Ascending aorta (tissue), 2 donors: Measurements from ENCODE around the gene NEK7. TPM values are rescaled to one million over a fixed set of nuclear protein-coding genes. Genes with fewer than 3 reads are reported as not detected.
A peak's percentile ranks its signal among the peaks of the same experiment; 100 is the strongest.

ENCODE experiments used
- DNase-seq, 2 donors: peaks; one replicate each; pipeline ENCODE4 v3.0.0-alpha.2; 2019; ENCODE audit warnings: low spot score in 2 of 2
- H3K27ac ChIP-seq, 2 donors: fragments of 200-600 bp; sonication (generic); one replicate each; pipeline ENCODE4 v1.5.1; 2016 to 2017; ENCODE audit warnings: mild to moderate bottlenecking in 1 of 2
- H3K27me3 ChIP-seq: fragments of 200-600 bp; sonication (generic); one replicate; pipeline ENCODE4 v1.5.1; 2017
- H3K36me3 ChIP-seq, 2 donors: fragments of 200-600 bp; sonication (generic); one replicate each; pipeline ENCODE4 v1.5.1; 2016
- H3K4me1 ChIP-seq, 2 donors: fragments of 200-600 bp; sonication (generic); one replicate each; pipeline ENCODE4 v1.5.1; 2016 to 2017; ENCODE audit warnings: mild to moderate bottlenecking in 1 of 2
- H3K4me3 ChIP-seq, 2 donors: fragments of 200-600 bp; sonication (generic); one replicate each; pipeline ENCODE4 v1.5.1; 2016 to 2017; ENCODE audit warnings: mild to moderate bottlenecking in 1 of 2
- H3K9me3 ChIP-seq, 2 donors: fragments of 200-600 bp; sonication (generic); one replicate each; pipeline ENCODE4 v1.5.1; 2016
- CTCF ChIP-seq, 3 experiments: fragments of 200-600 bp in 2 of 3; fragments of 450-650 bp in 1 of 3; sonication (generic) in 2 of 3; IDR thresholded peaks; one replicate each; pipeline ENCODE4 v1.5.1; 2016 to 2019; ENCODE audit warnings: antibody characterized with exemption in 3 of 3, mild to moderate bottlenecking in 1 of 3, moderate library complexity in 1 of 3
- intact Hi-C: fragments of 100-400 bp; cut with DNase I; formaldehyde crosslinking; loops from one replicate; pipeline ENCODE4 v1.15.1; 2023
- total RNA-seq: library from RNA; depleted of rRNA; stranded (reverse); fragments of >200 nt; gene quantifications from one replicate; pipeline ENCODE4 v1.1.0, GENCODE V29; 2016

Gene NEK7
- total RNA-seq, result 43.6 TPM

- H3K4me1 ChIP-seq, result peaks cover 17 to 34% of the 10 kb centered on the region in 2 donors
These were observed at the start of gene NEK7 for GRCh38 chr1:198156745-198157240. Gene NEK7 (plus strand): TSS chr1:198156998. CDS start chr1:198232581, 75,583 bp downstream.

GRCh38 chr1:198107091-198107501 is 49.7 kb upstream of the NEK7 start:
- H3K36me3 ChIP-seq, result no peaks in the 10 kb centered on the region
- H3K27me3 ChIP-seq, result no peaks in the 10 kb centered on the region
- H3K4me3 ChIP-seq, result no peak overlapping the region
- H3K27ac ChIP-seq, result no peak overlapping the region
- intact Hi-C loops, result no loop called here
- DNase-seq, result no peak
- H3K9me3 ChIP-seq, result no peaks in the 10 kb centered on the region
- no peaks in the 10 kb centered on the region for H3K4me1 ChIP-seq
- no peak for TF ChIP-seq CTCF (IDR thresholded peaks at IDR 0.05)

More at GRCh38 chr1:198156745-198157240, at the start of gene NEK7:
- Histone ChIP-seq H3K4me3 (peak within 1 kb of the TSS; percentile 79 to 90), H3K27ac (peak within 1 kb of the TSS; percentile 96 to 99), H3K36me3 (no peaks in the 10 kb centered on the region), H3K27me3 (no peaks in the 10 kb centered on the region), H3K9me3 (no peaks in the 10 kb centered on the region)
- intact Hi-C loops, result loop anchor here (2.0 to 10.0 kb wide), 5 partner anchors 38 to 382 kb away; partner anchors contain the start of genes C1orf53 and DENND1B
- peak; percentile 59 to 92 for DNase-seq
- peak in 1 of 3 experiments; percentile 23 for TF ChIP-seq CTCF (IDR thresholded peaks at IDR 0.05)

- H3K9me3 ChIP-seq, result no peaks in the 10 kb centered on the region
- DNase-seq, result no peak
- H3K36me3 ChIP-seq, result no peaks in the 10 kb centered on the region
- TF ChIP-seq CTCF (IDR thresholded peaks at IDR 0.05), result no peak
- no peaks in the 10 kb centered on the region for H3K27me3 ChIP-seq
- no peak overlapping the region for H3K27ac ChIP-seq
- peaks cover 0 to 10% of the 10 kb centered on the region in 2 donors for H3K4me1 ChIP-seq
- intact Hi-C loops, result no loop called here
- H3K4me3 ChIP-seq, result no peak overlapping the region
These were observed 48.0 kb upstream of the NEK7 start for GRCh38 chr1:198108636-198109370.

- no peak overlapping the region for H3K4me3 ChIP-seq
- intact Hi-C loops, result no loop called here
- peaks cover 0 to 10% of the 10 kb centered on the region in 2 donors for H3K4me1 ChIP-seq
- H3K36me3 ChIP-seq, result no peaks in the 10 kb centered on the region
- TF ChIP-seq CTCF (IDR thresholded peaks at IDR 0.05), result no peak
- no peak overlapping the region for H3K27ac ChIP-seq
- no peaks in the 10 kb centered on the region for H3K27me3 ChIP-seq
- no peaks in the 10 kb centered on the region for H3K9me3 ChIP-seq
- DNase-seq, result no peak
These were observed 47.5 kb upstream of the NEK7 start for GRCh38 chr1:198109371-198109715.

GRCh38 chr1:198113342-198113750 is 43.5 kb upstream of the NEK7 start:
- no peak overlapping the region for H3K4me3 ChIP-seq
- H3K27me3 ChIP-seq, result no peaks in the 10 kb centered on the region
- H3K36me3 ChIP-seq, result no peaks in the 10 kb centered on the region
- peak overlapping the region; percentile 52 to 71 for H3K27ac ChIP-seq
- no peak for DNase-seq
- peaks cover 0 to 18% of the 10 kb centered on the region in 2 donors for H3K4me1 ChIP-seq
- TF ChIP-seq CTCF (IDR thresholded peaks at IDR 0.05), result no peak
- intact Hi-C loops, result loop anchor here (10.0 kb wide), 1 partner anchor 209 kb away; the partner anchor contains the start of gene C1orf53
- no peaks in the 10 kb centered on the region for H3K9me3 ChIP-seq
